Activated T-helper 2 cell treated with anti-CD3 and anti-CD28 coated beads, Interferon-gamma antibody, Interleukin-2, Interleukin-4, amounts not matched to agents 10 μg/mL and 5 μg/mL and 100 μg/mL, durations not matched to agents 14 hours and 24 hours and 36 hours (primary cell): Measurements from ENCODE around the gene NALCN. TPM values are rescaled to one million over a fixed set of nuclear protein-coding genes. Genes with fewer than 3 reads are reported as not detected.

ENCODE experiments used
- DNase-seq: peaks from one replicate; pipeline ENCODE4 v3.0.0; 2021; ENCODE audit warnings: low spot score
- H3K27ac Mint-ChIP-seq: one replicate; pipeline ENCODE4 v1.8.0; 2021; ENCODE audit warnings: mixed read lengths
- H3K27me3 Mint-ChIP-seq: one replicate; pipeline ENCODE4 v1.8.0; 2021; ENCODE audit warnings: low read depth, mixed read lengths
- H3K36me3 Mint-ChIP-seq: one replicate; pipeline ENCODE4 v1.8.0; 2021; ENCODE audit warnings: low read depth, mixed read lengths
- H3K4me1 Mint-ChIP-seq: one replicate; pipeline ENCODE4 v1.8.0; 2021; ENCODE audit warnings: low read depth, mixed read lengths
- H3K4me3 Mint-ChIP-seq: one replicate; pipeline ENCODE4 v1.8.0; 2021; ENCODE audit warnings: low read depth, mild to moderate bottlenecking, moderate library complexity, mixed read lengths
- H3K9me3 Mint-ChIP-seq: one replicate; pipeline ENCODE4 v1.8.0; 2021; ENCODE audit warnings: mixed read lengths
- intact Hi-C: fragments of 100-400 bp; cut with micrococcal nuclease; formaldehyde crosslinking; loops from one replicate; pipeline ENCODE4 v1.15.1; 2023
- total RNA-seq: library from RNA; stranded (reverse); gene quantifications from 2 replicates; pipeline ENCODE4 v1.2.3, GENCODE V29; 2022

Gene NALCN
- total RNA-seq, 1 donor from 2014 or later, result not detected

GRCh38 chr13:101433895-101434294, 17.6 kb upstream of the NALCN start:
- DNase-seq, result no peak
- no peaks in the 10 kb centered on the region for H3K4me1 Mint-ChIP-seq
- no peaks in the 10 kb centered on the region for H3K36me3 Mint-ChIP-seq
- H3K4me3 Mint-ChIP-seq, result no peak overlapping the region
- no peak overlapping the region for H3K27ac Mint-ChIP-seq
- no peaks in the 10 kb centered on the region for H3K27me3 Mint-ChIP-seq
- no peaks in the 10 kb centered on the region for H3K9me3 Mint-ChIP-seq
- intact Hi-C loops, result no loop called here

DNA sequence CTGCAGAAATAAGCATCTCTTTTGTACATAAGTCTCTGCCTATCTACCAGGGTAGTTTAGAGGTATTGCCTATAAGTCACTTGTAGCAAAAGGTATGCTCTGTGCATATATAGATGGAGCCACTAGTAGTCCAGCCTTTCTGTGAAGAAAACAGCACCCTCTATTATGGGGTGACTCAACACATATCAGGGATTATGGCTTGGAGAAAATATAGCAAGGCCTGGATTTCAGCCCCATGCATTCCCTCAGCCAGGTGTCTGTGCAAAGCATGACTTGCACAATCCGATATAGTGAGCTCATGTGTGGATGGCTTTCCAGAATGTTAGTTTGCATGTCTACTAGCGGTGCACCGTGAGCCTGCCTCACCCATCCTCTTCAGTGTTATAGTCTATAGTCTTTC, 13.4 kb upstream of the NALCN start:
- Mint-ChIP-seq H3K27me3 (no peaks in the 10 kb centered on the region), H3K27ac (no peak overlapping the region), H3K9me3 (no peaks in the 10 kb centered on the region), H3K36me3 (no peaks in the 10 kb centered on the region), H3K4me3 (no peak overlapping the region), H3K4me1 (no peaks in the 10 kb centered on the region)
- DNase-seq, result no peak
- intact Hi-C loops, result no loop called here

DNA sequence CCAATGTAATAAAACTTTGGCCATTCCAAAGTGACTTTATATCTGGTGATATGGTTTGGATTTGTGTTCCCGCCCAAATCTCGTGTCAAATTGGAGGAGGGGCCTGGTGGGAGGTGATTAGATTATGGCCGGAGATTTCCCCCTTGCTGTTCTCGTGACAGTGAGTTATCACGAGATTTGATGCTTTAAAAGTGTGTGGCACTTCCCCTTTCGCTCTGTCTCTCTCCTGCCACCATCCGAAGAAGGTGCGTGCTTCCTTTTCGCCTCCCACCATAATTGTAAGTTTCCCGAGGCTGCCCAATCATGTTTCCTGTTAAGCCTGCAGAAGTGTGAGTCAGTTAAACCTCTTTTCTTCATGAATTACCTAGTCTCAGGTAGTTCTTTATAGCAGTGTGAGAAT, 9.3 kb upstream of the NALCN start:
- Mint-ChIP-seq H3K27ac (no peak overlapping the region), H3K4me3 (no peak overlapping the region), H3K4me1 (no peaks in the 10 kb centered on the region), H3K36me3 (no peaks in the 10 kb centered on the region), H3K27me3 (no peaks in the 10 kb centered on the region), H3K9me3 (no peaks in the 10 kb centered on the region)
- intact Hi-C loops, result no loop called here
- DNase-seq, result no peak

DNA sequence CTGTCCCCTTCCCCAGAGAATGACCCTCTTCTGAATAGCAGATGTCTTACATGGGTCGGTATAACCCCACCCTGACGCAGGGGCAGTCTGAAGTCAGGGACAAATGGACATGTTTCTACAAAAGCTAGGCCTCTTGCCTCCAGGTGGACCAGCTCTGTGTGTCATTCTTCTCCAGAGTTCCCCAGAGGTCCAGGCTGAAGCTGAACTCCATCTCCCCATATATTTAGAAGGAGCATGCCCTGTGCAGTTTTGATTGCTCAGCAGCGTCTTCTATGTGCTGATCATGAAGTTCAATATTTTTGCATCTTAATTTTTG, 8.8 kb upstream of the NALCN start:
- Mint-ChIP-seq H3K36me3 (no peaks in the 10 kb centered on the region), H3K27ac (no peak overlapping the region), H3K4me3 (no peak overlapping the region), H3K27me3 (no peaks in the 10 kb centered on the region), H3K4me1 (no peaks in the 10 kb centered on the region), H3K9me3 (no peaks in the 10 kb centered on the region)
- intact Hi-C loops, result no loop called here
- no peak for DNase-seq

DNA sequence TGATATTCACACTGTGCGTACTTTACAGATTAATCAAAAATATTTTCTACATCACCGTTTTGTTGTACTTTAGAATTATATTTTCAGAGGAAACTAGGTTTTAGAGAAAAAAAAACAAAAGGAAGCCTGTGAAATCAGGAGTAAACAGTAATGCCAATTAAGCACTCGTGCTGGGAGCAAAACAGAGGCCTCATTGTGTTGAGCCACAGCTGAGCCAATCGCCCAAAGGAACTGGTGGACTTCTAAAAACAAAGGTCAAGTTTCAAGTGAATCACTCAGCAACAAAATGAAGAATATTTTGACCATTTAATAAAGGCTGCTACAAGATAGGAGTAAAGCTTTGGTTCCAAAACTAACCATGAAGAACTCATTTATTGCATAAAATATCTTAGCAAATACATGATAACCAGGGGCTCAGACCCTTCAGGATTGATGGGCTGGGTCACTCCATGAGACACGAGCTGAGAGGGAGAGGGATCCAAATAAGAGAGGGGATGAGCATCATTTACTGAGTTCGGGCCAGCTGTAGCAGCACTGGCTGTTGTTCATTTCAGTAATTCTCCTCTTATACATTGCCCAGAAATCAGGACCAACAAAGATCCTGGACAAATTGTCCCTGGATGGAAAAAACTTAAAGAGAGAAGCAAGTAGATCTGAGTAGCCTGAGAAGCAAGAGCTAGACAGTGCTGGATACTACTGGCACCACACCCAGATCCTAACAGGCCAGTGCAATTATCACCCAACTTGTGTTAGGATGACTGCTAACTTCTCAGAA, 8.3 kb upstream of the NALCN start:
- Mint-ChIP-seq H3K27me3 (no peaks in the 10 kb centered on the region), H3K4me3 (no peak overlapping the region), H3K36me3 (no peaks in the 10 kb centered on the region), H3K9me3 (no peaks in the 10 kb centered on the region), H3K4me1 (no peaks in the 10 kb centered on the region), H3K27ac (no peak overlapping the region)
- intact Hi-C loops, result no loop called here
- no peak for DNase-seq

- H3K27me3 Mint-ChIP-seq, result no peaks in the 10 kb centered on the region
- H3K36me3 Mint-ChIP-seq, result no peaks in the 10 kb centered on the region
- intact Hi-C loops, result no loop called here
- no peaks in the 10 kb centered on the region for H3K9me3 Mint-ChIP-seq
- DNase-seq, result no peak
- H3K4me1 Mint-ChIP-seq, result no peaks in the 10 kb centered on the region
- no peak overlapping the region for H3K27ac Mint-ChIP-seq
- H3K4me3 Mint-ChIP-seq, result no peak overlapping the region
Observed at GRCh38 chr13:101423872-101424271, 7.6 kb upstream of the NALCN start.

- Mint-ChIP-seq H3K27ac (no peak overlapping the region), H3K9me3 (no peaks in the 10 kb centered on the region), H3K27me3 (peaks cover 31% of the 10 kb centered on the region), H3K4me1 (no peaks in the 10 kb centered on the region), H3K4me3 (no peak overlapping the region), H3K36me3 (no peaks in the 10 kb centered on the region)
- intact Hi-C loops, result loop anchor here (10.0 kb wide), 1 partner anchor 497 kb away; no protein-coding TSS in a partner anchor
- DNase-seq, result no peak
Observed at GRCh38 chr13:101417501-101417900, 1.2 kb upstream of the NALCN start.

GRCh38 chr13:101417043-101417406, 717 bp upstream of the NALCN start:
- intact Hi-C loops, result loop anchor here (10.0 kb wide), 1 partner anchor 498 kb away; no protein-coding TSS in a partner anchor

GRCh38 chr13:101415358-101416174, 742 bp downstream of the NALCN start:
- Mint-ChIP-seq H3K36me3 (no peaks in the 10 kb centered on the region), H3K9me3 (no peaks in the 10 kb centered on the region), H3K4me1 (no peaks in the 10 kb centered on the region), H3K4me3 (no peak overlapping the region), H3K27me3 (peaks cover 31% of the 10 kb centered on the region), H3K27ac (no peak overlapping the region)
- intact Hi-C loops, result loop anchor here (10.0 kb wide), 1 partner anchor 499 kb away; no protein-coding TSS in a partner anchor
- no peak for DNase-seq

More at GRCh38 chr13:101417043-101417406, 717 bp upstream of the NALCN start:
- H3K27me3 Mint-ChIP-seq, result peaks cover 31% of the 10 kb centered on the region
- H3K9me3 Mint-ChIP-seq, result no peaks in the 10 kb centered on the region
- no peaks in the 10 kb centered on the region for H3K4me1 Mint-ChIP-seq
- H3K36me3 Mint-ChIP-seq, result no peaks in the 10 kb centered on the region
- no peak overlapping the region for H3K27ac Mint-ChIP-seq
- no peak for DNase-seq
- H3K4me3 Mint-ChIP-seq, result no peak overlapping the region

DNA sequence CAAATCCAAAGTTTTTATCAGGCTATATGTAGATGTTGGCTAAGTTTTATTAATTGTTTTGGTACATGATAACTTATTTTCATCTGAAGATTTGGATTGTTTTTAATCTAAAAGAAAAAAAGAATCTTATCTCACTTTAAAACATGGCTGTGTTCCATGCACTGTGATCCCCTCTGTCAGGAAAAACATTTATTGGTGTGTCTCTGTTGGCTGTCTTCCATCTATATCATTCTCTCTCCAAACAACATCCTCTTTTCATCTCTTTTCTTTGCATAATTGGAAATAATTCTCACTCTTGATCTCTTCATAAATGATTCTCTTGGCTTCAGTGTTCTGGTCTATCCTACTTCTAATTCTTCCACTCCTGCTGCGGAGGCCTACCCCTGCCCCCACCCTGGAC, 4.2 kb downstream of the NALCN start:
- H3K27ac Mint-ChIP-seq, result no peak overlapping the region
- intact Hi-C loops, result loop anchor here (10.0 kb wide), 1 partner anchor 503 kb away; no protein-coding TSS in a partner anchor
- H3K27me3 Mint-ChIP-seq, result peaks cover 22% of the 10 kb centered on the region

GRCh38 chr13:101408992-101409656, 7.2 kb downstream of the NALCN start:
- Mint-ChIP-seq H3K4me3 (no peak overlapping the region), H3K4me1 (no peaks in the 10 kb centered on the region), H3K27me3 (peaks cover 1% of the 10 kb centered on the region), H3K27ac (no peak overlapping the region), H3K36me3 (no peaks in the 10 kb centered on the region), H3K9me3 (no peaks in the 10 kb centered on the region)
- DNase-seq, result no peak
- intact Hi-C loops, result no loop called here

More for the DNA sequence above, 4.2 kb downstream of the NALCN start:
- no peaks in the 10 kb centered on the region for H3K36me3 Mint-ChIP-seq
- DNase-seq, result no peak
- no peaks in the 10 kb centered on the region for H3K4me1 Mint-ChIP-seq
- H3K9me3 Mint-ChIP-seq, result no peaks in the 10 kb centered on the region
- no peak overlapping the region for H3K4me3 Mint-ChIP-seq

DNA sequence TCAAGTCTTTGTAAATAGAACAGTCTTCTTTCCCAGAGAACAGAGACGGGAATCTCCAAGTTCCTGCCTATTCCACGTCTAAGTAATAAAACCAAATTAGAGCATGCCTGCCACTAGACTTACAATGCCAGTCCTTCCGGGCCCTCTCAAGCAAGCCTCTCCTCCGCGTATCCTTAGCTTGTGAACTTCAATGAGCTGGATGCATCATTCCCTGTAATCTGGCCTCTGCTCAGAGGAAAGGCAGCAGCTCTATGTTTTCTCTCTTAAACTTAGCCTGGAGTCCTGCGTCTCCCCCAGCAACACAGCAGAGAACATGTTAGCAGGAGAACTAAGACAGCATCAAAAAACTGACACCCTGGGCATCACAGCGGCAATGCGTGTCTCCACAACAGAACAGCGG, 8.2 kb downstream of the NALCN start:
- no peak for DNase-seq
- Mint-ChIP-seq H3K4me3 (no peak overlapping the region), H3K27ac (no peak overlapping the region), H3K9me3 (no peaks in the 10 kb centered on the region), H3K36me3 (no peaks in the 10 kb centered on the region), H3K4me1 (no peaks in the 10 kb centered on the region), H3K27me3 (no peaks in the 10 kb centered on the region)
- intact Hi-C loops, result no loop called here

GRCh38 chr13:101406791-101407190, 9.5 kb downstream of the NALCN start:
- H3K27me3 Mint-ChIP-seq, result no peaks in the 10 kb centered on the region
- no peaks in the 10 kb centered on the region for H3K4me1 Mint-ChIP-seq
- no peak for DNase-seq
- no peaks in the 10 kb centered on the region for H3K9me3 Mint-ChIP-seq
- no peak overlapping the region for H3K27ac Mint-ChIP-seq
- intact Hi-C loops, result no loop called here
- no peak overlapping the region for H3K4me3 Mint-ChIP-seq
- no peaks in the 10 kb centered on the region for H3K36me3 Mint-ChIP-seq
